SK-N-SH treated with all-trans-retinoic acid at 6 μM for 48 hours (cell line): ENCODE data around the gene MYL6B.

Experiments used
- ATAC-seq: fragments of 200-7000 bp; cut with Tn5 transposase; 3 replicates; pipeline ENCODE4 v1.9.1; 2020; ENCODE audit warnings: mild to moderate bottlenecking, moderate library complexity
- ARNTL ChIP-seq: fragments of 450-650 bp; formaldehyde crosslinking; IDR thresholded peaks from 2 replicates; pipeline ENCODE4 v1.5.0; 2020; ENCODE audit warnings: low read depth, mild to moderate bottlenecking, moderate library complexity, borderline replicate concordance
- CREB5 ChIP-seq: fragments of 250-450 bp; sonication (Bioruptor Pico); IDR thresholded peaks from 2 replicates; pipeline ENCODE4 v1.5.1; 2020; ENCODE audit warnings: low read depth, mild to moderate bottlenecking, moderate library complexity
- CSDC2 ChIP-seq: fragments of 250-450 bp; sonication (Bioruptor Pico); IDR thresholded peaks from 2 replicates; pipeline ENCODE4 v1.5.0; 2020; ENCODE audit warnings: mild to moderate bottlenecking, moderate library complexity
- GLIS3 ChIP-seq: fragments of 250-450 bp; sonication (Bioruptor Pico); IDR thresholded peaks from 2 replicates; pipeline ENCODE4 v1.5.0; 2020; ENCODE audit warnings: mild to moderate bottlenecking, moderate library complexity
- ISL1 ChIP-seq: fragments of 250-450 bp; sonication (Bioruptor Pico); IDR thresholded peaks from 2 replicates; pipeline ENCODE4 v2.1.2; 2022; ENCODE audit warnings: mild to moderate bottlenecking, moderate library complexity
- OSR1 ChIP-seq: fragments of 250-450 bp; sonication (Bioruptor Pico); IDR thresholded peaks from 2 replicates; pipeline ENCODE4 v1.8.0; 2022; ENCODE audit warnings: moderate library complexity, mild to moderate bottlenecking, inconsistent platforms
- PATZ1 ChIP-seq: fragments of 250-450 bp; sonication (Bioruptor Pico); IDR thresholded peaks from 2 replicates; pipeline ENCODE4 v1.8.0; 2020; ENCODE audit warnings: mild to moderate bottlenecking, moderate library complexity, borderline replicate concordance
- POU6F1 ChIP-seq: fragments of 250-450 bp; sonication (Bioruptor Pico); IDR thresholded peaks from 2 replicates; pipeline ENCODE4 v1.8.0; 2021; ENCODE audit warnings: low read depth, mild to moderate bottlenecking, moderate library complexity, borderline replicate concordance
- RARB ChIP-seq: fragments of 250-450 bp; sonication (Bioruptor Pico); IDR thresholded peaks from 2 replicates; pipeline ENCODE4 v1.8.0; 2021; ENCODE audit warnings: mild to moderate bottlenecking, moderate library complexity
- SNAI2 ChIP-seq: fragments of 250-450 bp; sonication (Bioruptor Pico); IDR thresholded peaks from 2 replicates; pipeline ENCODE4 v1.5.0; 2020; ENCODE audit warnings: mild to moderate bottlenecking, moderate library complexity
- TCF4 ChIP-seq: fragments of 250-450 bp; sonication (Bioruptor Pico); IDR thresholded peaks from 2 replicates; pipeline ENCODE4 v1.8.0; 2021; ENCODE audit warnings: mild to moderate bottlenecking, moderate library complexity, borderline replicate concordance
- TSHZ2 ChIP-seq: fragments of 250-450 bp; sonication (Bioruptor Pico); IDR thresholded peaks from 2 replicates; pipeline ENCODE4 v1.5.0; 2020; ENCODE audit warnings: mild to moderate bottlenecking, moderate library complexity
- ZC3H10 ChIP-seq: fragments of 250-450 bp; sonication (Bioruptor Pico); IDR thresholded peaks from 2 replicates; pipeline ENCODE4 v1.5.1; 2021; ENCODE audit warnings: mild to moderate bottlenecking, moderate library complexity
- ZFP3 ChIP-seq: fragments of 250-450 bp; sonication (Bioruptor Pico); IDR thresholded peaks from 2 replicates; pipeline ENCODE4 v1.5.0; 2020; ENCODE audit warnings: mild to moderate bottlenecking, moderate library complexity
- ZFP30 ChIP-seq: fragments of 450-650 bp; formaldehyde crosslinking; IDR thresholded peaks from 2 replicates; pipeline ENCODE4 v1.5.0; 2022; ENCODE audit warnings: mild to moderate bottlenecking, moderate library complexity
- ZNF565 ChIP-seq: fragments of 450-650 bp; formaldehyde crosslinking; conservative IDR thresholded peaks from 2 replicates; pipeline ENCODE4 v1.5.0; 2020; ENCODE audit warnings: low read depth, mild to moderate bottlenecking, moderate library complexity
- ZNF70 ChIP-seq: fragments of 450-650 bp; formaldehyde crosslinking; IDR thresholded peaks from 2 replicates; pipeline ENCODE4 v1.5.0; 2020; ENCODE audit warnings: mild to moderate bottlenecking, moderate library complexity
- ZNF8 ChIP-seq: fragments of 450-650 bp; formaldehyde crosslinking; IDR thresholded peaks from 2 replicates; pipeline ENCODE4 v1.5.0; 2020; ENCODE audit warnings: mild to moderate bottlenecking, moderate library complexity

MYL6B gene

GRCh38 chr12:56189099-56189917, 36.9 kb downstream of the MYL6B start, which contains the start of gene SMARCC2:
Gene SMARCC2, minus strand, starts transcription at chr12:56189483. Its CDS starts 22 bp downstream, at chr12:56189461.
- TF ChIP-seq ISL1 (CRISPR knock-in tag) = no peak
- TF ChIP-seq ZFP3 (CRISPR knock-in tag) = 0 out of 2 replicates have a peak, but pooled peaks have one; percentile 10
- TF ChIP-seq, all 23 proteins: peak for 1
- ATAC-seq = peak; percentile 91

- ATAC-seq = peak; percentile 69
- TF ChIP-seq GLIS3 (no peak), OSR1 (CRISPR knock-in tag) (no peak), ARNTL (CRISPR knock-in tag) (no peak), SNAI2 (no peak), RARB (no peak), CSDC2 (no peak), TCF4 (no peak), CREB5 (CRISPR knock-in tag) (0 out of 2 replicates have a peak, but pooled peaks have one; percentile 24), ZNF8 (CRISPR knock-in tag) (no peak)
Observed at GRCh38 chr12:56189918-56190694, 37.7 kb downstream of the MYL6B start.

GRCh38 chr12:56190695-56191155, 38.3 kb downstream of the MYL6B start:
- TF ChIP-seq ZNF70 (CRISPR knock-in tag) = peak; percentile 97
- no peak for TF ChIP-seq TSHZ2 (CRISPR knock-in tag)

GRCh38 chr12:56192582-56192981, 40.2 kb downstream of the MYL6B start:
- no peak for ATAC-seq
- TF ChIP-seq OSR1 (CRISPR knock-in tag) = no peak
- no peak for TF ChIP-seq TSHZ2 (CRISPR knock-in tag)
- no peak for TF ChIP-seq ZC3H10 (CRISPR knock-in tag)
- TF ChIP-seq ZFP3 (CRISPR knock-in tag) = no peak
- no peak for TF ChIP-seq ARNTL (CRISPR knock-in tag)
- no peak for TF ChIP-seq PATZ1 (CRISPR knock-in tag)
- no peak for TF ChIP-seq ZFP30 (CRISPR knock-in tag)
- TF ChIP-seq ZNF565 (CRISPR knock-in tag) = no peak
- TF ChIP-seq POU6F1 = no peak
- no peak for TF ChIP-seq ZNF70 (CRISPR knock-in tag)
- no peak for TF ChIP-seq ISL1 (CRISPR knock-in tag)
- no peak for TF ChIP-seq GLIS3
- TF ChIP-seq CSDC2 = no peak
- TF ChIP-seq SNAI2 = no peak
- TF ChIP-seq, all 23 proteins: peak for 0

More at GRCh38 chr12:56190695-56191155, 38.3 kb downstream of the MYL6B start:
- ATAC-seq = no peak
